Transverse colon (tissue), 4 donors: ENCODE measurements around the gene MRPL57.
"Not testable (repeated sequence)": the region's sequence is repeated elsewhere in the genome, so short reads cannot be mapped to it uniquely, and the experiment has no call there.

Experiments
- CTCF ChIP-seq, 5 experiments: fragments of 200-600 bp in 3 of 5; fragments of 450-650 bp in 2 of 5; sonication (generic) in 3 of 5; IDR thresholded peaks; 1 replicate in 2 of 5; 2 replicates in 3 of 5; pipeline ENCODE4 v1.5.1; 2016 to 2017; ENCODE audit warnings: antibody characterized with exemption in 5 of 5, inconsistent platforms in 3 of 5, mild to moderate bottlenecking in 2 of 5, moderate library complexity in 1 of 5
- EP300 ChIP-seq: sonication (generic); formaldehyde crosslinking; IDR thresholded peaks from one replicate; pipeline ENCODE4 v1.6.1; 2017; ENCODE audit warnings: antibody characterized with exemption, low read depth
- POLR2A ChIP-seq: fragments of 450-650 bp; IDR thresholded peaks from one replicate; pipeline ENCODE4 v1.6.1; 2016; ENCODE audit warnings: antibody characterized with exemption, mild to moderate bottlenecking, moderate library complexity
- POLR2AphosphoS5 ChIP-seq, 3 donors: sonication (generic); formaldehyde crosslinking; IDR thresholded peaks; one replicate each; pipeline ENCODE4 v1.6.1; 2016; ENCODE audit warnings: antibody characterized with exemption in 3 of 3

DNA sequence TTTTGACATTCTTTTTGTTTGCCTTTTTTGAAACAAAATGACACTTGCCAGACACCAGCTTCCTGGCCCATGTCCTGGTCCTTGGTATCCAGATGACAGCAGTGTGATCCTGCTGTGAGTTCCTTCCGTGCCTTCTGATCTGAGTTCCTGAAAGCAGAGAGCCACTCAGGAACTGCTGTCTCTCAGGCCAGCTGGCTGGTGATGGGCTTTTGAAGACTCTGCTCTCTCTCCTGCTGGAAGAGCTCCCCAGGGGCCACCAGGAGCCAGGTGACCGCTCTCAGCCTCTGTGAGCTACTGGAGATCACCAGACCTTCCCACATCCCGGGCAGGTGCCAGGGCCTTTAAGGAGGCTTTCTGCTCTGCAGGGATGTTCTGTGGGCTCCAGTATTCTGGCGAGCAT, 21.9 kb downstream of the MRPL57 start:
- TF ChIP-seq CTCF (IDR thresholded peaks at IDR 0.05); POLR2A; POLR2AphosphoS5 (IDR thresholded peaks at IDR 0.05); EP300: not testable (repeated sequence)
